Natural killer cell (primary cell): ENCODE data around the gene MUSK. TPM values are rescaled to one million over a fixed set of nuclear protein-coding genes. Genes with fewer than 3 reads are reported as not detected.
"Not testable (repeated sequence)": the region's sequence is repeated elsewhere in the genome, so short reads cannot be mapped to it uniquely, and the experiment has no call there.

Experiments used
- ATAC-seq, 3 donors: fragments of 150-1000 bp in 2 of 3; fragments of 200-7000 bp in 1 of 3; cut with Tn5 transposase; 1 replicate in 1 of 3; 2 replicates in 2 of 3; pipeline ENCODE4 v1.10.0; 2021; ENCODE audit warnings: mild to moderate bottlenecking in 2 of 3, moderate library complexity in 2 of 3
- DNase-seq, 2 donors: peaks; one replicate each; pipeline versions ENCODE4 v3.0.0 to v3.0.0-alpha.2; 2013 to 2021; ENCODE audit warnings: mixed read lengths in 1 of 2
- H3K27ac ChIP-seq: one replicate; pipeline ENCODE4 v1.5.1; 2013; ENCODE audit warnings: mild to moderate bottlenecking, low read length
- H3K27me3 ChIP-seq: one replicate; pipeline ENCODE4 v1.6.1; 2013; ENCODE audit warnings: low read length; ENCODE audit not compliant: control insufficient read depth, insufficient read depth
- H3K36me3 ChIP-seq: one replicate; pipeline ENCODE4 v1.6.1; 2013; ENCODE audit warnings: low read length; ENCODE audit not compliant: control insufficient read depth, insufficient read depth
- H3K4me1 ChIP-seq: one replicate; pipeline ENCODE4 v1.6.1; 2013; ENCODE audit warnings: low read length; ENCODE audit not compliant: control insufficient read depth, insufficient read depth
- H3K4me3 ChIP-seq: one replicate; pipeline ENCODE4 v1.5.1; 2013; ENCODE audit warnings: low read length
- H3K9me3 ChIP-seq: one replicate; pipeline ENCODE4 v1.6.1; 2013; ENCODE audit warnings: low read length; ENCODE audit not compliant: control insufficient read depth, insufficient read depth
- H3K27ac Mint-ChIP-seq, 2 donors: one replicate each; pipeline ENCODE4 v1.8.0; 2022; ENCODE audit warnings: mild to moderate bottlenecking in 2 of 2, mixed read lengths in 2 of 2, moderate library complexity in 1 of 2
- H3K27me3 Mint-ChIP-seq, 2 donors: one replicate each; pipeline ENCODE4 v1.8.0; 2022; ENCODE audit warnings: low read depth in 2 of 2, mixed read lengths in 2 of 2
- H3K36me3 Mint-ChIP-seq: one replicate; pipeline ENCODE4 v1.8.0; 2022; ENCODE audit warnings: mixed read lengths
- H3K4me1 Mint-ChIP-seq, 2 donors: one replicate each; pipeline ENCODE4 v1.8.0; 2022; ENCODE audit warnings: mixed read lengths in 2 of 2
- H3K4me3 Mint-ChIP-seq: one replicate; pipeline ENCODE4 v1.8.0; 2022; ENCODE audit warnings: mild to moderate bottlenecking, moderate library complexity, mixed read lengths
- H3K9me3 Mint-ChIP-seq, 2 donors: one replicate each; pipeline ENCODE4 v1.8.0; 2022; ENCODE audit warnings: mixed read lengths in 2 of 2
- WGBS: methylation state at CpG from one replicate; pipeline ENCODE4 v1.1.7; 2013; ENCODE audit warnings: missing lambda C conversion rate; ENCODE audit not compliant: insufficient coverage; 5-methylcytosine and 5-hydroxymethylcytosine counted together
- intact Hi-C: fragments of 100-400 bp; cut with micrococcal nuclease; formaldehyde crosslinking; loops from one replicate; pipeline ENCODE4 v1.14.2; 2022
- total RNA-seq, 4 donors: library from RNA; stranded (reverse); fragments of 120-200 nt in 1 of 4; gene quantifications; one replicate each; pipeline versions ENCODE4 v1.2.3 to v1.2.4, GENCODE V29; 2013 to 2022
- TF ChIP-seq, protein P1 (sequence below): fragments of 200-600 bp; IDR thresholded peaks from one replicate; pipeline ENCODE4 v1.8.0; 2022; ENCODE audit warnings: antibody characterized with exemption

MUSK gene
- total RNA-seq, 3 donors from 2014 or later (not counting 1 experiment from before 2014, with no cell fraction given), result not detected

DNA sequence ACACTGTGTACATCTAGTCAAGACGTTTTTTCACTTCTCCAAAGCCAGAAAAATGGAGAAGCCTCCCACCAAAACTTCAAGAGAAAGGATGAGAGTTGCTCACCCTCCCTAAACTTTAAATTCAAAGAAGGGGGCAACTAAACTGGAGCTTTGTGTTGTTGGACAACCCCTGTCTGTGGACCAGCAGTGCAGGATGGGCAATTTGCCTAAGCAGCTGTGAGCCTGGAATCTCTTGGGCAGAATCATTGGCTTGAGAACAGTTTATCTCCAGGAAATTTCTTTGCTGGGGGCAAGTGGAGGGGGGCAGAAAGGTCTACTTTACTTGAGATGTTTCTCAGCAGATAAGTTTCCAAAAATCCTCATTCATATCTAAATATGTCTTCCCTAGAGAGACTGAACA, 151.8 kb downstream of the MUSK start:
- H3K27me3 Mint-ChIP-seq, result no peaks in the 10 kb centered on the region
- Histone ChIP-seq H3K4me1 (no peaks in the 10 kb centered on the region), H3K36me3 (no peaks in the 10 kb centered on the region), H3K27me3 (no peaks in the 10 kb centered on the region), H3K27ac (no peak overlapping the region), H3K4me3 (no peak overlapping the region), H3K9me3 (no peaks in the 10 kb centered on the region)
- H3K9me3 Mint-ChIP-seq, result peaks cover 3 to 6% of the 10 kb centered on the region in 2 donors
- DNase-seq (no peak), ATAC-seq (no peak)
- H3K4me3 Mint-ChIP-seq, result no peak overlapping the region
- H3K4me1 Mint-ChIP-seq, result no peaks in the 10 kb centered on the region
- TF ChIP-seq, protein P1, sequence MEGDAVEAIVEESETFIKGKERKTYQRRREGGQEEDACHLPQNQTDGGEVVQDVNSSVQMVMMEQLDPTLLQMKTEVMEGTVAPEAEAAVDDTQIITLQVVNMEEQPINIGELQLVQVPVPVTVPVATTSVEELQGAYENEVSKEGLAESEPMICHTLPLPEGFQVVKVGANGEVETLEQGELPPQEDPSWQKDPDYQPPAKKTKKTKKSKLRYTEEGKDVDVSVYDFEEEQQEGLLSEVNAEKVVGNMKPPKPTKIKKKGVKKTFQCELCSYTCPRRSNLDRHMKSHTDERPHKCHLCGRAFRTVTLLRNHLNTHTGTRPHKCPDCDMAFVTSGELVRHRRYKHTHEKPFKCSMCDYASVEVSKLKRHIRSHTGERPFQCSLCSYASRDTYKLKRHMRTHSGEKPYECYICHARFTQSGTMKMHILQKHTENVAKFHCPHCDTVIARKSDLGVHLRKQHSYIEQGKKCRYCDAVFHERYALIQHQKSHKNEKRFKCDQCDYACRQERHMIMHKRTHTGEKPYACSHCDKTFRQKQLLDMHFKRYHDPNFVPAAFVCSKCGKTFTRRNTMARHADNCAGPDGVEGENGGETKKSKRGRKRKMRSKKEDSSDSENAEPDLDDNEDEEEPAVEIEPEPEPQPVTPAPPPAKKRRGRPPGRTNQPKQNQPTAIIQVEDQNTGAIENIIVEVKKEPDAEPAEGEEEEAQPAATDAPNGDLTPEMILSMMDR, result no peak
- no peak overlapping the region for H3K27ac Mint-ChIP-seq
- intact Hi-C loops, result no loop called here
- H3K36me3 Mint-ChIP-seq, result no peaks in the 10 kb centered on the region
- 30% methylated on average over 1 of the region's 1 CpG for WGBS

DNA sequence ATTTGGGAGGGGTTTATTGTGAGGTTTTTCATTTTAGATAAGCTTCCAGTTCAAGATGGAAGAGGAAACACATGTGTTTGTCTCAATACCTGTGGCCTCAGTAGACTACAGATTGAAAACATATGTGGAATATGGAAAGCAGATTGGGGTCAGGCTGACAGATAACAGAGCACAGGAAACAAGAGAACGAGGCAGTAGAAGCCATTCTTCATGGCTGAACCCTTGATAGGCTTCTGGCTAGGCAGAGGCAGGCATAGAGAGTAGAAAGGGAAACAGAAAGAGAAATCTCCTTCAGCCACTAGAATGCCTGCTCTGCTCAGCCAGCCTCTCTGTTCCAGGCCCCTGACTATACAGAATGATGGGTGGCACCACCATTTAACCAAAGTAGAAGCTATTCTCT, 152.5 kb downstream of the MUSK start:
- TF ChIP-seq, protein P1, result no peak
- no peak overlapping the region for H3K4me3 Mint-ChIP-seq
- Histone ChIP-seq H3K27ac (no peak overlapping the region), H3K27me3 (no peaks in the 10 kb centered on the region), H3K36me3 (no peaks in the 10 kb centered on the region), H3K4me1 (no peaks in the 10 kb centered on the region), H3K4me3 (no peak overlapping the region), H3K9me3 (no peaks in the 10 kb centered on the region)
- H3K27ac Mint-ChIP-seq, result no peak overlapping the region
- H3K36me3 Mint-ChIP-seq, result no peaks in the 10 kb centered on the region
- DNase-seq, result no peak
- peaks cover 5 to 6% of the 10 kb centered on the region in 2 donors for H3K9me3 Mint-ChIP-seq
- H3K27me3 Mint-ChIP-seq, result no peaks in the 10 kb centered on the region
- 16% methylated on average over 1 of the region's 1 CpG for WGBS
- H3K4me1 Mint-ChIP-seq, result no peaks in the 10 kb centered on the region
- intact Hi-C loops, result no loop called here
- ATAC-seq, result no peak

DNA sequence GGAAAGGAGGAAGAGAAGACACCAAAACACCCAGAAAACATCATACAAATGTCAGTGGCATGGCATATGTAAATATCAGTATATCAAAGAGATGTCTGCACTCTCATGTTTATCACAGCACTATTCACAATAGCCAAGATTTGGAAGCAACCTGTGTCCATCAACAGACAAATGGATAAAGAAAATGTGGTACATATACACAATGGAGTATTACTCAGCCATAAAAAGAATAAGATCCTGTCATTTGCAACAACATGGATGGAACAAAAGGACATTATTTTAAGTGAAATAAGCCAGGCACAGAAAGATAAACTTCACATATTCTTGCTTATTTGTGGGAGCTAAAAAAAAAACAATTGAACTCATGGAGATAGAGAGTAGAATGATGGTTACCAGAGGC, 156.5 kb downstream of the MUSK start:
- H3K4me3 ChIP-seq, H3K27ac Mint-ChIP-seq, H3K4me1 ChIP-seq, H3K9me3 ChIP-seq, H3K4me1 Mint-ChIP-seq, H3K27me3 ChIP-seq, H3K27ac ChIP-seq, H3K9me3 Mint-ChIP-seq, ATAC-seq, H3K27me3 Mint-ChIP-seq, DNase-seq, H3K36me3 Mint-ChIP-seq, H3K4me3 Mint-ChIP-seq, H3K36me3 ChIP-seq, intact Hi-C loops: not testable (repeated sequence)

DNA sequence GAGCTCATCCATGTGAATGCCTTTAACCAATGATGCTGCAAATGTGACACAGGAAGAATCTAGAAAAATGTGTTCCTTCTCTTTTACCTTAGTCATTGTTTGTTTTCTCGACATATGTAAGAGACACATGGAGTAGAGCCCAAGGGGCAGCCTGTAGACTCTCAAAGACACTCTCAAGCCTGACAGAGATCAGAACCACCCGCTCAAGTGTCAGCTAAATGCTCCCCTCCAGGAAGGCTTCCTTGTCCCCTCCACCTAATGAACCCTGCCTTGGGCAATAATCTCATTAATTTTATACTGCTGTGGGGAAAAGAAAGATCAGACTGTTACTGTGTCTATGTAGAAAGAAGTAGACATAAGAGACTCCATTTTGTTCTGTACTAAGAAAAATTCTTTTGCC, 157.4 kb downstream of the MUSK start:
- no peak overlapping the region for H3K4me3 Mint-ChIP-seq
- H3K36me3 Mint-ChIP-seq, result no peaks in the 10 kb centered on the region
- no peaks in the 10 kb centered on the region for H3K36me3 ChIP-seq
- H3K4me1 ChIP-seq, result no peaks in the 10 kb centered on the region
- ATAC-seq (no peak), DNase-seq (no peak)
- no peak overlapping the region for H3K4me3 ChIP-seq
- no peaks in the 10 kb centered on the region for H3K27me3 Mint-ChIP-seq
- H3K27ac Mint-ChIP-seq, result no peak overlapping the region
- TF ChIP-seq, protein P1, result no peak
- peaks cover 6 to 7% of the 10 kb centered on the region in 2 donors for H3K9me3 Mint-ChIP-seq
- no peaks in the 10 kb centered on the region for H3K9me3 ChIP-seq
- intact Hi-C loops, result no loop called here
- no peaks in the 10 kb centered on the region for H3K4me1 Mint-ChIP-seq
- 100% methylated on average over 2 of the region's 2 CpGs for WGBS
- H3K27ac ChIP-seq, result no peak overlapping the region
- H3K27me3 ChIP-seq, result no peaks in the 10 kb centered on the region

DNA sequence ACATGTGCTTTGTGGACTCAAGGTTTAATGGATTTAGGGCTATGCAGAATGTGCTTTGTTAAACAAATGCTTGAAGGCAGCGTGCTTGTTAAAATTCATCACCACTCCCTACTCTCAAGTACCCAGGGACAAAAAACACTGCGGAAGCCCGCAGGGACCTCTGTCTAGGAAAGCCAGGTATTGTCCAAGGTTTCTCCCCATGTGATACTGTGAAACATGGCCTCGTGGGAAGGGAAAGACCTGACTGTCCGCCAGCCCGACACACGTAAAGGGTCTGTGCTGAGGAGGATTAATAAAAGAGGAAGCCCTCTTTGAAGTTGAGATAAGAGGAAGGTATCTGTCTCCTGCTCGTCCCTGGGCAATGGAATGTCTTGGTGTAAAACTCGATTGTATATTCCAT, 157.8 kb downstream of the MUSK start:
- H3K27me3 Mint-ChIP-seq, H3K27ac ChIP-seq, H3K9me3 ChIP-seq, H3K4me3 ChIP-seq, H3K4me1 ChIP-seq, H3K4me1 Mint-ChIP-seq, H3K27ac Mint-ChIP-seq, H3K9me3 Mint-ChIP-seq, H3K27me3 ChIP-seq, H3K4me3 Mint-ChIP-seq, intact Hi-C loops, ATAC-seq, H3K36me3 Mint-ChIP-seq, H3K36me3 ChIP-seq, DNase-seq: not testable (repeated sequence)
- WGBS, result 81% methylated on average over 7 of the region's 9 CpGs
